Nephron progenitor cell (in vitro differentiated cells): ENCODE measurements around the gene SFMBT2.

ENCODE experiments used
- DNase-seq: peaks from one replicate; pipeline ENCODE4 v3.0.0; 2021
- H3K27ac Mint-ChIP-seq: 2 replicates; pipeline ENCODE4 v1.8.0; 2021; ENCODE audit warnings: mild to moderate bottlenecking, moderate library complexity, mixed read lengths
- H3K27me3 Mint-ChIP-seq: 2 replicates; pipeline ENCODE4 v1.8.0; 2021; ENCODE audit warnings: mild to moderate bottlenecking, low read depth, mixed read lengths; ENCODE audit not compliant: poor library complexity
- H3K36me3 Mint-ChIP-seq: 2 replicates; pipeline ENCODE4 v1.8.0; 2021; ENCODE audit warnings: low read depth, mixed read lengths
- H3K4me1 Mint-ChIP-seq: 2 replicates; pipeline ENCODE4 v1.8.0; 2021; ENCODE audit warnings: mixed read lengths
- H3K4me3 Mint-ChIP-seq: 2 replicates; pipeline ENCODE4 v1.8.0; 2021; ENCODE audit warnings: mild to moderate bottlenecking, moderate library complexity, mixed read lengths
- H3K9me3 Mint-ChIP-seq: 2 replicates; pipeline ENCODE4 v1.8.0; 2021; ENCODE audit warnings: mild to moderate bottlenecking, moderate library complexity, mixed read lengths
- TF ChIP-seq, protein P1 (sequence below): fragments of 200-600 bp; sonication (generic); IDR thresholded peaks from 2 replicates; pipeline ENCODE4 v1.5.0; 2021; ENCODE audit warnings: antibody characterized with exemption

Gene SFMBT2

DNA sequence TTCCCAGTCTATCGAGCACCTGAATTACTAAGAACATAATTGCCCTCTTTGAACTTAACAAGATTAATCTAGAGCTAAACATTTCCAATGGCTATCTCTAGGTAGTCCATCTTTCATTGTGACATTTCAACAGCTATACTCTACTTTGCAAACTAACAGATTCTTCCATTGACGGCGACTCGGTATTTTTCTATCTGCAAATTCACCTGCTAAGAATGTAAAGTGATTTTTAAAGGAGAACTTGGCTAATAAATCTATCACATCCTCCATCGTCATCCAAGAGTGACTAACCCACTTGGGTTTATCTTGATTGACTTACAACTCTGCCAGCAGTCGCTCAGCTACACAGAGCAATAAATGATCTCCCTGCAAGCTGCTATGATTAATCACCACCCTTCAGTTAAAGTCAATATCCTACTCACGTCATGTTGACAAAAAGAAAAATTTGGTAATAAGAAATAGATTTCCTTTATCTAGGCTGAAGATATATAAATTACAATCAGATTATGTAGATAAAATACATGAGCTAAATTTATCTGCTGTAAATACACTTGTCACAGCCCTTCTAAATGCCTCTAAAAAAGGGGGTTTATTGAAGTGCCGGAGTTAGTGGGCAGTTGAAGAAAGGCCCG is 99.5 kb downstream of the SFMBT2 start:
- TF ChIP-seq, protein P1, sequence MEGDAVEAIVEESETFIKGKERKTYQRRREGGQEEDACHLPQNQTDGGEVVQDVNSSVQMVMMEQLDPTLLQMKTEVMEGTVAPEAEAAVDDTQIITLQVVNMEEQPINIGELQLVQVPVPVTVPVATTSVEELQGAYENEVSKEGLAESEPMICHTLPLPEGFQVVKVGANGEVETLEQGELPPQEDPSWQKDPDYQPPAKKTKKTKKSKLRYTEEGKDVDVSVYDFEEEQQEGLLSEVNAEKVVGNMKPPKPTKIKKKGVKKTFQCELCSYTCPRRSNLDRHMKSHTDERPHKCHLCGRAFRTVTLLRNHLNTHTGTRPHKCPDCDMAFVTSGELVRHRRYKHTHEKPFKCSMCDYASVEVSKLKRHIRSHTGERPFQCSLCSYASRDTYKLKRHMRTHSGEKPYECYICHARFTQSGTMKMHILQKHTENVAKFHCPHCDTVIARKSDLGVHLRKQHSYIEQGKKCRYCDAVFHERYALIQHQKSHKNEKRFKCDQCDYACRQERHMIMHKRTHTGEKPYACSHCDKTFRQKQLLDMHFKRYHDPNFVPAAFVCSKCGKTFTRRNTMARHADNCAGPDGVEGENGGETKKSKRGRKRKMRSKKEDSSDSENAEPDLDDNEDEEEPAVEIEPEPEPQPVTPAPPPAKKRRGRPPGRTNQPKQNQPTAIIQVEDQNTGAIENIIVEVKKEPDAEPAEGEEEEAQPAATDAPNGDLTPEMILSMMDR: no peak
- H3K27me3 Mint-ChIP-seq: peaks cover 3% of the 10 kb centered on the region
- H3K27ac Mint-ChIP-seq: peak overlapping the region; percentile 86
- no peak for DNase-seq
- no peak overlapping the region for H3K4me3 Mint-ChIP-seq
- peaks cover 24% of the 10 kb centered on the region for H3K9me3 Mint-ChIP-seq
- peaks cover 52% of the 10 kb centered on the region for H3K4me1 Mint-ChIP-seq
- H3K36me3 Mint-ChIP-seq: peaks cover 31% of the 10 kb centered on the region

DNA sequence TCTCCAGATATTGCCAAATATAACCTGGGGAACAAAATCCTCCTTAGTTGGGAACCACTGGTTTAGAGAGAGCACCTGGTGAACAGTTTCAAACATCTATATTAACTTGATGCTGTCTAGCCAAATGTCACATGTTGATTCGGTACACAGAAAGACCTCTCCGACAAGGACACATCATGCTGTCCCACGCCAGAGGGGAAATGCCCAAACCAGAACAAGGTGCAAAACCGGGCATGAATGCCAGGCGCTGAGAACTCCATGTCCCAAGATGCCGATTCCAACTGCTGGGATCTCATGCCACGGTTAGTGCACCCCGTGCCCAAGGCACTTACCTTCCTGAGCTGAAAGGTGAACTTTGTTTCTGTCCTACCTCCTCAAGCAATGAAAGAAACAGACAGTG is 100.8 kb downstream of the SFMBT2 start:
- Mint-ChIP-seq H3K36me3 (peaks cover 25% of the 10 kb centered on the region), H3K9me3 (peaks cover 30% of the 10 kb centered on the region), H3K27me3 (peaks cover 3% of the 10 kb centered on the region), H3K27ac (no peak overlapping the region), H3K4me3 (no peak overlapping the region), H3K4me1 (peaks cover 64% of the 10 kb centered on the region)
- no peak for DNase-seq
- TF ChIP-seq, protein P1: no peak

DNA sequence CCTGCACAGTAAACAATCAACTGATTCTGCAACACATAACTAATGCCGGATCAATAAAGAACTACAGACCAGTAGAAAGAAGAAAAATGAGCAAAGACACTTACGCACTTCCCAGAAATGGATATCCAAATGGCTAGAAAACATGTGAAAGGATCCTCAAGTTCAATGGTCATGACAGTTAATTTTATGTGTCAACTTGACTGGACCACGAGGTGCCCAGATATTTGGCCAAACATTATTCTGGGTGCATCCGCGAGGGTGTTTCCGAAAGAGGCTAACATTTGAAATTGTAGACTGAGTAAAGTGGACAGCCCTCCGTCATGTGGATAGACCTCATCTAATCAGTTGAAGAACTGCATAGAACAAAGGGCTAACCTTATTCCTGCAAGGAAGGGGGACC is 102.0 kb downstream of the SFMBT2 start:
- Mint-ChIP-seq H3K27me3 (peaks cover 8% of the 10 kb centered on the region), H3K9me3 (peaks cover 30% of the 10 kb centered on the region), H3K4me3 (no peak overlapping the region), H3K27ac (no peak overlapping the region), H3K36me3 (peaks cover 25% of the 10 kb centered on the region), H3K4me1 (peaks cover 75% of the 10 kb centered on the region)
- TF ChIP-seq, protein P1: no peak
- DNase-seq: no peak

DNA sequence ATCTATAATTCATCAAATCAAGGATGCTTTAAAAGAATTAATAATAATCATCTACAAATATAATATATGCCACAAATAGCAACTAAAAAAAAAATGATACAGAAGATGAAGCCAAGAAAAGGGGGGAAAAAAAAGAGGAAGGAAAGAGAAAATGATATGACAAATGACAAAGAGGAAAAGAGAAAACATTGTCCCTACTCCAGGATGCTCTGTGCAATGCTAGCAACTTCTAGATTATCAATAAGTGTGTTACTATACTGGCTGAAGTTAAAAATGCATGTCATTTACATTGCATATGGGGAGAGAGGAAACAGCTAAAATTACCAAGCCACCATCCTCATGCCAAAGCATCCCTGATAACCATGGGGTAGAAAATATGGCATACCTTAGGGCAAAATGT is 104.2 kb downstream of the SFMBT2 start:
- Mint-ChIP-seq H3K4me1 (peaks cover 78% of the 10 kb centered on the region), H3K27ac (no peak overlapping the region), H3K36me3 (peaks cover 25% of the 10 kb centered on the region), H3K4me3 (no peak overlapping the region), H3K27me3 (peaks cover 8% of the 10 kb centered on the region), H3K9me3 (peaks cover 30% of the 10 kb centered on the region)
- TF ChIP-seq, protein P1: no peak
- DNase-seq: no peak

DNA sequence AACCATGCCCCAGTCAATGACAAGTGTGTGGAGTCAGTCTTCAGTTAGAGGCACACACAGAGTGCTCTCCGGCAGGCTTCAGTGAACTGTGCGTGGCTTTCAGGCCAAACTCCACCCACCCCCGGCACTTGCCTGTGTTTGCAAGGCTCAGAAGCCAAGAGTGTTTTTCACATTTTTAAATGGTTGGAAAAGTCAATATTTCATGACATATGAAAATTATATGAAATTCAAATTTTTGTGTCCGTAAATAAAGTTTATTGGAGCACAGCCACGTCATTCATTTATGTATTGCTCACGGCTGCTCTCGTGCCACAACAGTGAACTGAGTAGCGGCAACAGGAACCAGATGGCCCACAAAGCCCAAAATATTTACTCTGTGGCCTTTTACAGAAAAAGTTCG is 104.7 kb downstream of the SFMBT2 start:
- H3K27ac Mint-ChIP-seq: no peak overlapping the region
- H3K4me3 Mint-ChIP-seq: no peak overlapping the region
- peaks cover 30% of the 10 kb centered on the region for H3K9me3 Mint-ChIP-seq
- peaks cover 78% of the 10 kb centered on the region for H3K4me1 Mint-ChIP-seq
- TF ChIP-seq, protein P1: no peak
- H3K36me3 Mint-ChIP-seq: peaks cover 25% of the 10 kb centered on the region
- peak; percentile 4 for DNase-seq
- H3K27me3 Mint-ChIP-seq: peaks cover 8% of the 10 kb centered on the region

DNA sequence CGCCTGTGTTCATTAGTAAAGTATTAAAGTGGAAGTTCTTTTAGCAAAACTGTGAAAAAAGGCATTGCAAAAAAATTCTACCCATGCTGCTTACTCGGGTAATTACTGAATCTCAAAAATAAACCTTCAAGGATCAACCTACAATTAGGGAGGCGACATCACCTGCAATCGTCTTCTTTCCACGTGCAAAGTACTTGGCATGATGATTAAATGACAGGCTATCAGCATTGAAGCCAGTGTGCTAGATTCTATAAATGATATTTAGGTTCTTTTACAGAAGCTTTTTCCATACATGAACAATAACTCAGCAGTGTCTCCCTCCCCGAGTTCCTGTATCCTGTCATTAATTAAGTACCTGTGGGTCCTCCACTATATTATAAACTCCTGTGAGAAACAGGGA is 105.8 kb downstream of the SFMBT2 start:
- Mint-ChIP-seq H3K27ac (no peak overlapping the region), H3K27me3 (peaks cover 12% of the 10 kb centered on the region), H3K4me1 (peaks cover 78% of the 10 kb centered on the region), H3K36me3 (peaks cover 25% of the 10 kb centered on the region), H3K9me3 (peaks cover 30% of the 10 kb centered on the region), H3K4me3 (no peak overlapping the region)
- TF ChIP-seq, protein P1: no peak
- no peak for DNase-seq
